T-helper 22 cell (primary cell): ENCODE results near the gene USP22.

Source experiments
- DNase-seq: peaks from one replicate; pipeline ENCODE4 v3.0.0-alpha.2; 2020; ENCODE audit warnings: low read depth

Gene USP22

GRCh38 chr17:21046216-21046615 is 3.4 kb upstream of the USP22 start:
- DNase-seq = no peak

GRCh38 chr17:21044971-21045370 is 2.2 kb upstream of the USP22 start:
- DNase-seq = no peak

- peak; percentile 98 for DNase-seq
Measured at GRCh38 chr17:21043296-21044232, 753 bp upstream of the USP22 start.

- peak; percentile 55 for DNase-seq
Measured at GRCh38 chr17:21041741-21042457, 912 bp downstream of the USP22 start.

GRCh38 chr17:21039839-21040575 is 2.8 kb downstream of the USP22 start:
- no peak for DNase-seq

- no peak for DNase-seq
Measured at GRCh38 chr17:21037117-21037803, 5.6 kb downstream of the USP22 start.

GRCh38 chr17:21036361-21036881 is 6.4 kb downstream of the USP22 start:
- no peak for DNase-seq

- no peak for DNase-seq
Measured at GRCh38 chr17:21035406-21035805, 7.4 kb downstream of the USP22 start.

- no peak for DNase-seq
Measured at GRCh38 chr17:21034340-21035235, 8.2 kb downstream of the USP22 start.

GRCh38 chr17:21033350-21033749 is 9.5 kb downstream of the USP22 start:
- DNase-seq = no peak

GRCh38 chr17:21031756-21032396 is 10.9 kb downstream of the USP22 start:
- no peak for DNase-seq

- no peak for DNase-seq
Measured at GRCh38 chr17:21030375-21030774, 12.4 kb downstream of the USP22 start.

- no peak for DNase-seq
Measured at GRCh38 chr17:21029515-21029914, 13.3 kb downstream of the USP22 start.

GRCh38 chr17:21029036-21029435 is 13.8 kb downstream of the USP22 start:
- no peak for DNase-seq

GRCh38 chr17:21028192-21028591 is 14.6 kb downstream of the USP22 start:
- DNase-seq = no peak

- DNase-seq = no peak
Measured at GRCh38 chr17:21027031-21027430, 15.8 kb downstream of the USP22 start.

- no peak for DNase-seq
Measured at GRCh38 chr17:21025451-21025850, 17.4 kb downstream of the USP22 start.

GRCh38 chr17:21024024-21024423 is 18.8 kb downstream of the USP22 start:
- no peak for DNase-seq

GRCh38 chr17:21021208-21021803 is 21.5 kb downstream of the USP22 start:
- DNase-seq = no peak

- no peak for DNase-seq
Measured at GRCh38 chr17:21020622-21021021, 22.2 kb downstream of the USP22 start.
